Measurements from ENCODE around the gene LRP1. TPM values are rescaled to one million over a fixed set of nuclear protein-coding genes. Genes with fewer than 3 reads are reported as not detected.

LRP1 gene
- total and polyA plus RNA-seq, 2 of the 13 experiments (the other 11 are each of a cell fraction or from before 2014, with no cell fraction given) = 14.7 to 30.8 TPM

DNA sequence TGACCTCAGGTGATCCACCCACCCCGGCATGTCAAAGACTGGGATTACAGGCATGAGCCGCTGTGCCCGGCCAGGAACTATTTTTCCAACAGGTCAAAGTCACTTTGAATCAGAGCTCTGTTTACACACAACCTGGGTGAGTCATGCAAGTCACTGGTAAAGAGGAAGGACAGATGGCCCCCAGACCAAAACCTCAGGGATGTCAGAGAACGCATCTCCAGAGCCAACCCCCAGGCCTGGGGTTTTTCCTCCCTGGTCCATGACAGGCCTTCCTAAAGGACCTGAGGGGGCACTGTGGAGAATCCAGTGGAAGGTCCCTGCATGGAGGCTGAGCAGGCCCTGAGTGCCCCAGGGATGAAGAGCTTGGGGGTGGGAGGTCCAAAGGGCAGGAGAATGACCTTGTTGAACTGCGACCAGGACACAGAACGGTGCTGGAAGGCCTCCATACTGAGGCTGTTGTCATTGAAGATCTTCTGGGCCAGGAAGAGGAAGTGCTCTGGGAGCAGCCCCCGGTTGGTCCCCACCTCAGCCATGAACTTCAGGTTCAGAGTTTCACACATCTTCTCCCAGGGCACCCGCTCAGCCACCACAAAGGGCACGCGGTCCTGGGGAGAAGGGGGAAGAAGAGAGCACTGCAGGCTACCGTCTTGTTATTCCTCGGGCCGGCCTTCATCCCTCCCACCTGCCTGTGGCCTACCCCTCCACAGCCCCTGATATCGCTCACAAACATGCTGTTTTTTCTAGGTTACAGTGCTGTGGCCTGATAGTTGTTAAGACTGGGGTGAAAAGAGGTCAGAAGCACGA, 26.2 kb upstream of the LRP1 start (continued):
- TF ChIP-seq SNAI1 (CRISPR knock-in tag; IDR thresholded peaks at IDR 0.05; ENCODE audit: borderline replicate concordance) (0 out of 2 replicates have a peak, but pooled peaks have one; percentile 43), CENPX (CRISPR knock-in tag; IDR thresholded peaks at IDR 0.05) (no peak), ZNF335 (CRISPR knock-in tag; IDR thresholded peaks at IDR 0.05) (peak; percentile 25; the same call in 1 of the 2 replicates), IRF2 (CRISPR knock-in tag; IDR thresholded peaks at IDR 0.05) (peak; percentile 58), NCOA2 (CRISPR knock-in tag; IDR thresholded peaks at IDR 0.05) (no peak; the same call in 1 of the 2 replicates), ZNF460 (CRISPR knock-in tag; IDR thresholded peaks at IDR 0.05; ENCODE audit: borderline replicate concordance) (no peak), ZNF780A (CRISPR knock-in tag; IDR thresholded peaks at IDR 0.05) (no peak), KDM2A (CRISPR knock-in tag; IDR thresholded peaks at IDR 0.05; ENCODE audit: borderline replicate concordance, low read depth) (0 out of 2 replicates have a peak, but pooled peaks have one; percentile 12), ZNF678 (CRISPR knock-in tag; IDR thresholded peaks at IDR 0.05) (no peak), RBM22 (optimal IDR thresholded peaks at IDR 0.05; ENCODE audit: low read length) (no peak), HNRNPLL (IDR thresholded peaks at IDR 0.05; ENCODE audit: low read depth, low read length, poor library complexity, severe bottlenecking) (no peak), ARNT (IDR thresholded peaks at IDR 0.05) (no peak), FOXK1 (CRISPR knock-in tag; IDR thresholded peaks at IDR 0.05; ENCODE audit: borderline replicate concordance, low read depth) (peak; percentile 70; the same call in 1 of the 2 replicates)
- TF ChIP-seq, protein P1, sequence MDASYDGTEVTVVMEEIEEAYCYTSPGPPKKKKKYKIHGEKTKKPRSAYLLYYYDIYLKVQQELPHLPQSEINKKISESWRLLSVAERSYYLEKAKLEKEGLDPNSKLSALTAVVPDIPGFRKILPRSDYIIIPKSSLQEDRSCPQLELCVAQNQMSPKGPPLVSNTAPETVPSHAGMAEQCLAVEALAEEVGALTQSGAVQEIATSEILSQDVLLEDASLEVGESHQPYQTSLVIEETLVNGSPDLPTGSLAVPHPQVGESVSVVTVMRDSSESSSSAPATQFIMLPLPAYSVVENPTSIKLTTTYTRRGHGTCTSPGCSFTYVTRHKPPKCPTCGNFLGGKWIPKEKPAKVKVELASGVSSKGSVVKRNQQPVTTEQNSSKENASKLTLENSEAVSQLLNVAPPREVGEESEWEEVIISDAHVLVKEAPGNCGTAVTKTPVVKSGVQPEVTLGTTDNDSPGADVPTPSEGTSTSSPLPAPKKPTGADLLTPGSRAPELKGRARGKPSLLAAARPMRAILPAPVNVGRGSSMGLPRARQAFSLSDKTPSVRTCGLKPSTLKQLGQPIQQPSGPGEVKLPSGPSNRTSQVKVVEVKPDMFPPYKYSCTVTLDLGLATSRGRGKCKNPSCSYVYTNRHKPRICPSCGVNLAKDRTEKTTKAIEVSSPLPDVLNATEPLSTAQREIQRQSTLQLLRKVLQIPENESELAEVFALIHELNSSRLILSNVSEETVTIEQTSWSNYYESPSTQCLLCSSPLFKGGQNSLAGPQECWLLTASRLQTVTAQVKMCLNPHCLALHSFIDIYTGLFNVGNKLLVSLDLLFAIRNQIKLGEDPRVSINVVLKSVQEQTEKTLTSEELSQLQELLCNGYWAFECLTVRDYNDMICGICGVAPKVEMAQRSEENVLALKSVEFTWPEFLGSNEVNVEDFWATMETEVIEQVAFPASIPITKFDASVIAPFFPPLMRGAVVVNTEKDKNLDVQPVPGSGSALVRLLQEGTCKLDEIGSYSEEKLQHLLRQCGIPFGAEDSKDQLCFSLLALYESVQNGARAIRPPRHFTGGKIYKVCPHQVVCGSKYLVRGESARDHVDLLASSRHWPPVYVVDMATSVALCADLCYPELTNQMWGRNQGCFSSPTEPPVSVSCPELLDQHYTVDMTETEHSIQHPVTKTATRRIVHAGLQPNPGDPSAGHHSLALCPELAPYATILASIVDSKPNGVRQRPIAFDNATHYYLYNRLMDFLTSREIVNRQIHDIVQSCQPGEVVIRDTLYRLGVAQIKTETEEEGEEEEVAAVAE (CRISPR knock-in tag; IDR thresholded peaks at IDR 0.05; ENCODE audit: borderline replicate concordance) = no peak
- TF ChIP-seq, protein P2, sequence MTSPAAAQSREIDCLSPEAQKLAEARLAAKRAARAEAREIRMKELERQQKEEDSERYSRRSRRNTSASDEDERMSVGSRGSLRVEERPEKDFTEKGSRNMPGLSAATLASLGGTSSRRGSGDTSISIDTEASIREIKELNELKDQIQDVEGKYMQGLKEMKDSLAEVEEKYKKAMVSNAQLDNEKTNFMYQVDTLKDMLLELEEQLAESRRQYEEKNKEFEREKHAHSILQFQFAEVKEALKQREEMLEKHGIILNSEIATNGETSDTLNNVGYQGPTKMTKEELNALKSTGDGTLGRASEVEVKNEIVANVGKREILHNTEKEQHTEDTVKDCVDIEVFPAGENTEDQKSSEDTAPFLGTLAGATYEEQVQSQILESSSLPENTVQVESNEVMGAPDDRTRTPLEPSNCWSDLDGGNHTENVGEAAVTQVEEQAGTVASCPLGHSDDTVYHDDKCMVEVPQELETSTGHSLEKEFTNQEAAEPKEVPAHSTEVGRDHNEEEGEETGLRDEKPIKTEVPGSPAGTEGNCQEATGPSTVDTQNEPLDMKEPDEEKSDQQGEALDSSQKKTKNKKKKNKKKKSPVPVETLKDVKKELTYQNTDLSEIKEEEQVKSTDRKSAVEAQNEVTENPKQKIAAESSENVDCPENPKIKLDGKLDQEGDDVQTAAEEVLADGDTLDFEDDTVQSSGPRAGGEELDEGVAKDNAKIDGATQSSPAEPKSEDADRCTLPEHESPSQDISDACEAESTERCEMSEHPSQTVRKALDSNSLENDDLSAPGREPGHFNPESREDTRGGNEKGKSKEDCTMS (CRISPR knock-in tag; conservative IDR thresholded peaks at IDR 0.05) = no peak
- TF ChIP-seq, protein P3, sequence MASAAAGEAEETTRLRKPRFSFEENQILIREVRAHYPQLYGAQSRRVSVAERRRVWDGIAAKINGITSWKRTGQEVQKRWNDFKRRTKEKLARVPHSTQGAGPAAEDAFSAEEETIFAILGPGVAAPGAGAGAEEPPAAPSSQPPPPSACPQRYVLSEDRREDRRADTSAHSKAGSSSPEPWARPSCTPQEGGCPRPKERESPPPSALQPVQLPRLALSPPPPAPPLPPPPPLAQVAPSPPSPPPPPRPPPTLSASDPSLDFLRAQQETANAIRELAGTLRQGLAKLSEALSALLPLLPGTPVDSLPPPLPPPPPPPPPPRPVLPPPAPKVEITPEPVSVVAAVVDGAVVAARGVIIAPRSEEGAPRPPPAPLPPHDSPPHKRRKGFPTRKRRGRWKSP (CRISPR knock-in tag; IDR thresholded peaks at IDR 0.05) = peak; percentile 65; the same call in 1 of the 2 replicates
- TF ChIP-seq, protein P4, sequence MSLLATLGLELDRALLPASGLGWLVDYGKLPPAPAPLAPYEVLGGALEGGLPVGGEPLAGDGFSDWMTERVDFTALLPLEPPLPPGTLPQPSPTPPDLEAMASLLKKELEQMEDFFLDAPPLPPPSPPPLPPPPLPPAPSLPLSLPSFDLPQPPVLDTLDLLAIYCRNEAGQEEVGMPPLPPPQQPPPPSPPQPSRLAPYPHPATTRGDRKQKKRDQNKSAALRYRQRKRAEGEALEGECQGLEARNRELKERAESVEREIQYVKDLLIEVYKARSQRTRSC (CRISPR knock-in tag; IDR thresholded peaks at IDR 0.05; ENCODE audit: low read depth) = no peak
- TF ChIP-seq, protein P5, sequence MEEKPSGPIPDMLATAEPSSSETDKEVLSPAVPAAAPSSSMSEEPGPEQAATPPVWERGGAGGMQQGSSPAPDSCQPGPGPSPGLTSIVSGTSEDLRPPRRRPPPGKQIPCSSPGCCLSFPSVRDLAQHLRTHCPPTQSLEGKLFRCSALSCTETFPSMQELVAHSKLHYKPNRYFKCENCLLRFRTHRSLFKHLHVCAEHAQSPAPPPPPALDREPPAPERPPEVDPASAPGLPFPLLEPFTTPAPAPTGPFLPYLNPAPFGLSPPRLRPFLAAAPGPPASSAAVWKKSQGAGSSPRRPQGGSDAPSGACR (CRISPR knock-in tag; IDR thresholded peaks at IDR 0.05) = no peak; the same call in 1 of the 2 replicates
- TF ChIP-seq, protein P6, sequence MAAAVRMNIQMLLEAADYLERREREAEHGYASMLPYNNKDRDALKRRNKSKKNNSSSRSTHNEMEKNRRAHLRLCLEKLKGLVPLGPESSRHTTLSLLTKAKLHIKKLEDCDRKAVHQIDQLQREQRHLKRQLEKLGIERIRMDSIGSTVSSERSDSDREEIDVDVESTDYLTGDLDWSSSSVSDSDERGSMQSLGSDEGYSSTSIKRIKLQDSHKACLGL (CRISPR knock-in tag; IDR thresholded peaks at IDR 0.05) = peak; percentile 60; the same call in 1 of the 2 replicates

All from HepG2 (cell line).